SK-N-SH treated with all-trans-retinoic acid at 6 μM for 48 hours (cell line): ENCODE measurements around the gene ANK3.

ENCODE experiments used
- ATAC-seq: fragments of 200-7000 bp; cut with Tn5 transposase; 3 replicates; pipeline ENCODE4 v1.9.1; 2020; ENCODE audit warnings: mild to moderate bottlenecking, moderate library complexity
- ARNTL ChIP-seq: fragments of 450-650 bp; formaldehyde crosslinking; IDR thresholded peaks from 2 replicates; pipeline ENCODE4 v1.5.0; 2020; ENCODE audit warnings: low read depth, mild to moderate bottlenecking, moderate library complexity, borderline replicate concordance
- BACH2 ChIP-seq: fragments of 250-450 bp; sonication (Bioruptor Pico); IDR thresholded peaks from 2 replicates; pipeline ENCODE4 v1.9.0; 2021; ENCODE audit warnings: mild to moderate bottlenecking, borderline replicate concordance
- CSDC2 ChIP-seq: fragments of 250-450 bp; sonication (Bioruptor Pico); IDR thresholded peaks from 2 replicates; pipeline ENCODE4 v1.5.0; 2020; ENCODE audit warnings: mild to moderate bottlenecking, moderate library complexity
- CSRNP3 ChIP-seq: fragments of 250-450 bp; sonication (Bioruptor Pico); IDR thresholded peaks from 2 replicates; pipeline ENCODE4 v1.5.1; 2021; ENCODE audit warnings: mild to moderate bottlenecking, moderate library complexity
- ESRRG ChIP-seq: fragments of 250-450 bp; sonication (Bioruptor Pico); IDR thresholded peaks from 2 replicates; pipeline ENCODE4 v1.6.1; 2021; ENCODE audit warnings: mild to moderate bottlenecking
- GLIS3 ChIP-seq: fragments of 250-450 bp; sonication (Bioruptor Pico); IDR thresholded peaks from 2 replicates; pipeline ENCODE4 v1.5.0; 2020; ENCODE audit warnings: mild to moderate bottlenecking, moderate library complexity
- ISL1 ChIP-seq: fragments of 250-450 bp; sonication (Bioruptor Pico); IDR thresholded peaks from 2 replicates; pipeline ENCODE4 v2.1.2; 2022; ENCODE audit warnings: mild to moderate bottlenecking, moderate library complexity
- PPARA ChIP-seq: fragments of 250-450 bp; sonication (Bioruptor Pico); IDR thresholded peaks from 2 replicates; pipeline ENCODE4 v1.5.0; 2020; ENCODE audit warnings: mild to moderate bottlenecking, borderline replicate concordance
- RARB ChIP-seq: fragments of 250-450 bp; sonication (Bioruptor Pico); IDR thresholded peaks from 2 replicates; pipeline ENCODE4 v1.8.0; 2021; ENCODE audit warnings: mild to moderate bottlenecking, moderate library complexity
- SNAI2 ChIP-seq: fragments of 250-450 bp; sonication (Bioruptor Pico); IDR thresholded peaks from 2 replicates; pipeline ENCODE4 v1.5.0; 2020; ENCODE audit warnings: mild to moderate bottlenecking, moderate library complexity
- TCF4 ChIP-seq: fragments of 250-450 bp; sonication (Bioruptor Pico); IDR thresholded peaks from 2 replicates; pipeline ENCODE4 v1.8.0; 2021; ENCODE audit warnings: mild to moderate bottlenecking, moderate library complexity, borderline replicate concordance
- TOX ChIP-seq: fragments of 250-450 bp; sonication (Bioruptor Pico); IDR thresholded peaks from 2 replicates; pipeline ENCODE4 v1.8.0; 2021; ENCODE audit warnings: mild to moderate bottlenecking, moderate library complexity, borderline replicate concordance
- ZC3H10 ChIP-seq: fragments of 250-450 bp; sonication (Bioruptor Pico); IDR thresholded peaks from 2 replicates; pipeline ENCODE4 v1.5.1; 2021; ENCODE audit warnings: mild to moderate bottlenecking, moderate library complexity
- ZFP3 ChIP-seq: fragments of 250-450 bp; sonication (Bioruptor Pico); IDR thresholded peaks from 2 replicates; pipeline ENCODE4 v1.5.0; 2020; ENCODE audit warnings: mild to moderate bottlenecking, moderate library complexity
- ZFP30 ChIP-seq: fragments of 450-650 bp; formaldehyde crosslinking; IDR thresholded peaks from 2 replicates; pipeline ENCODE4 v1.5.0; 2022; ENCODE audit warnings: mild to moderate bottlenecking, moderate library complexity
- ZNF565 ChIP-seq: fragments of 450-650 bp; formaldehyde crosslinking; conservative IDR thresholded peaks from 2 replicates; pipeline ENCODE4 v1.5.0; 2020; ENCODE audit warnings: low read depth, mild to moderate bottlenecking, moderate library complexity
- ZNF70 ChIP-seq: fragments of 450-650 bp; formaldehyde crosslinking; IDR thresholded peaks from 2 replicates; pipeline ENCODE4 v1.5.0; 2020; ENCODE audit warnings: mild to moderate bottlenecking, moderate library complexity
- ZNF8 ChIP-seq: fragments of 450-650 bp; formaldehyde crosslinking; IDR thresholded peaks from 2 replicates; pipeline ENCODE4 v1.5.0; 2020; ENCODE audit warnings: mild to moderate bottlenecking, moderate library complexity
- TF ChIP-seq, protein P1 (sequence below): fragments of 250-450 bp; sonication (Bioruptor Pico); IDR thresholded peaks from 2 replicates; pipeline ENCODE4 v1.5.0; 2020; ENCODE audit warnings: mild to moderate bottlenecking, moderate library complexity
- TF ChIP-seq, protein P2 (sequence below): fragments of 250-450 bp; sonication (Bioruptor Pico); IDR thresholded peaks from 2 replicates; pipeline ENCODE4 v1.8.0; 2021; ENCODE audit warnings: low read depth, mild to moderate bottlenecking, moderate library complexity, borderline replicate concordance
- TF ChIP-seq, protein P3 (sequence below): fragments of 250-450 bp; sonication (Bioruptor Pico); IDR thresholded peaks from 2 replicates; pipeline ENCODE4 v1.5.1; 2020; ENCODE audit warnings: low read depth, mild to moderate bottlenecking, moderate library complexity
- TF ChIP-seq, protein P4 (sequence below): fragments of 250-450 bp; sonication (Bioruptor Pico); IDR thresholded peaks from 2 replicates; pipeline ENCODE4 v1.8.0; 2020; ENCODE audit warnings: mild to moderate bottlenecking, moderate library complexity, borderline replicate concordance

Gene ANK3

GRCh38 chr10:60338786-60339185, 50.9 kb downstream of the ANK3 start:
- no peak for TF ChIP-seq BACH2 (CRISPR knock-in tag)
- no peak for TF ChIP-seq ZNF8
- TF ChIP-seq ZFP30: no peak
- TF ChIP-seq ZNF565 (CRISPR knock-in tag): no peak
- TF ChIP-seq ESRRG (CRISPR knock-in tag): no peak
- TF ChIP-seq ZFP3 (CRISPR knock-in tag): no peak
- TF ChIP-seq SNAI2: no peak
- TF ChIP-seq CSDC2 (CRISPR knock-in tag): no peak
- TF ChIP-seq, protein P1, sequence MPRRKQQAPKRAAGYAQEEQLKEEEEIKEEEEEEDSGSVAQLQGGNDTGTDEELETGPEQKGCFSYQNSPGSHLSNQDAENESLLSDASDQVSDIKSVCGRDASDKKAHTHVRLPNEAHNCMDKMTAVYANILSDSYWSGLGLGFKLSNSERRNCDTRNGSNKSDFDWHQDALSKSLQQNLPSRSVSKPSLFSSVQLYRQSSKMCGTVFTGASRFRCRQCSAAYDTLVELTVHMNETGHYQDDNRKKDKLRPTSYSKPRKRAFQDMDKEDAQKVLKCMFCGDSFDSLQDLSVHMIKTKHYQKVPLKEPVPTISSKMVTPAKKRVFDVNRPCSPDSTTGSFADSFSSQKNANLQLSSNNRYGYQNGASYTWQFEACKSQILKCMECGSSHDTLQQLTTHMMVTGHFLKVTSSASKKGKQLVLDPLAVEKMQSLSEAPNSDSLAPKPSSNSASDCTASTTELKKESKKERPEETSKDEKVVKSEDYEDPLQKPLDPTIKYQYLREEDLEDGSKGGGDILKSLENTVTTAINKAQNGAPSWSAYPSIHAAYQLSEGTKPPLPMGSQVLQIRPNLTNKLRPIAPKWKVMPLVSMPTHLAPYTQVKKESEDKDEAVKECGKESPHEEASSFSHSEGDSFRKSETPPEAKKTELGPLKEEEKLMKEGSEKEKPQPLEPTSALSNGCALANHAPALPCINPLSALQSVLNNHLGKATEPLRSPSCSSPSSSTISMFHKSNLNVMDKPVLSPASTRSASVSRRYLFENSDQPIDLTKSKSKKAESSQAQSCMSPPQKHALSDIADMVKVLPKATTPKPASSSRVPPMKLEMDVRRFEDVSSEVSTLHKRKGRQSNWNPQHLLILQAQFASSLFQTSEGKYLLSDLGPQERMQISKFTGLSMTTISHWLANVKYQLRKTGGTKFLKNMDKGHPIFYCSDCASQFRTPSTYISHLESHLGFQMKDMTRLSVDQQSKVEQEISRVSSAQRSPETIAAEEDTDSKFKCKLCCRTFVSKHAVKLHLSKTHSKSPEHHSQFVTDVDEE (CRISPR knock-in tag): no peak
- TF ChIP-seq GLIS3 (CRISPR knock-in tag): no peak
- no peak for TF ChIP-seq ZNF70 (CRISPR knock-in tag)
- TF ChIP-seq, protein P2, sequence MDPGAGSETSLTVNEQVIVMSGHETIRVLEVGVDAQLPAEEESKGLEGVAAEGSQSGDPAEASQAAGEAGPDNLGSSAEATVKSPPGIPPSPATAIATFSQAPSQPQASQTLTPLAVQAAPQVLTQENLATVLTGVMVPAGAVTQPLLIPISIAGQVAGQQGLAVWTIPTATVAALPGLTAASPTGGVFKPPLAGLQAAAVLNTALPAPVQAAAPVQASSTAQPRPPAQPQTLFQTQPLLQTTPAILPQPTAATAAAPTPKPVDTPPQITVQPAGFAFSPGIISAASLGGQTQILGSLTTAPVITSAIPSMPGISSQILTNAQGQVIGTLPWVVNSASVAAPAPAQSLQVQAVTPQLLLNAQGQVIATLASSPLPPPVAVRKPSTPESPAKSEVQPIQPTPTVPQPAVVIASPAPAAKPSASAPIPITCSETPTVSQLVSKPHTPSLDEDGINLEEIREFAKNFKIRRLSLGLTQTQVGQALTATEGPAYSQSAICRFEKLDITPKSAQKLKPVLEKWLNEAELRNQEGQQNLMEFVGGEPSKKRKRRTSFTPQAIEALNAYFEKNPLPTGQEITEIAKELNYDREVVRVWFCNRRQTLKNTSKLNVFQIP: no peak
- TF ChIP-seq ZC3H10: no peak
- no peak for TF ChIP-seq ISL1 (CRISPR knock-in tag)
- TF ChIP-seq, protein P3, sequence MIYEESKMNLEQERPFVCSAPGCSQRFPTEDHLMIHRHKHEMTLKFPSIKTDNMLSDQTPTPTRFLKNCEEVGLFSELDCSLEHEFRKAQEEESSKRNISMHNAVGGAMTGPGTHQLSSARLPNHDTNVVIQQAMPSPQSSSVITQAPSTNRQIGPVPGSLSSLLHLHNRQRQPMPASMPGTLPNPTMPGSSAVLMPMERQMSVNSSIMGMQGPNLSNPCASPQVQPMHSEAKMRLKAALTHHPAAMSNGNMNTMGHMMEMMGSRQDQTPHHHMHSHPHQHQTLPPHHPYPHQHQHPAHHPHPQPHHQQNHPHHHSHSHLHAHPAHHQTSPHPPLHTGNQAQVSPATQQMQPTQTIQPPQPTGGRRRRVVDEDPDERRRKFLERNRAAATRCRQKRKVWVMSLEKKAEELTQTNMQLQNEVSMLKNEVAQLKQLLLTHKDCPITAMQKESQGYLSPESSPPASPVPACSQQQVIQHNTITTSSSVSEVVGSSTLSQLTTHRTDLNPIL (CRISPR knock-in tag): no peak
- no peak for TF ChIP-seq RARB (CRISPR knock-in tag)
- TF ChIP-seq PPARA (CRISPR knock-in tag): no peak
- no peak for TF ChIP-seq TOX (CRISPR knock-in tag)
- TF ChIP-seq, protein P4, sequence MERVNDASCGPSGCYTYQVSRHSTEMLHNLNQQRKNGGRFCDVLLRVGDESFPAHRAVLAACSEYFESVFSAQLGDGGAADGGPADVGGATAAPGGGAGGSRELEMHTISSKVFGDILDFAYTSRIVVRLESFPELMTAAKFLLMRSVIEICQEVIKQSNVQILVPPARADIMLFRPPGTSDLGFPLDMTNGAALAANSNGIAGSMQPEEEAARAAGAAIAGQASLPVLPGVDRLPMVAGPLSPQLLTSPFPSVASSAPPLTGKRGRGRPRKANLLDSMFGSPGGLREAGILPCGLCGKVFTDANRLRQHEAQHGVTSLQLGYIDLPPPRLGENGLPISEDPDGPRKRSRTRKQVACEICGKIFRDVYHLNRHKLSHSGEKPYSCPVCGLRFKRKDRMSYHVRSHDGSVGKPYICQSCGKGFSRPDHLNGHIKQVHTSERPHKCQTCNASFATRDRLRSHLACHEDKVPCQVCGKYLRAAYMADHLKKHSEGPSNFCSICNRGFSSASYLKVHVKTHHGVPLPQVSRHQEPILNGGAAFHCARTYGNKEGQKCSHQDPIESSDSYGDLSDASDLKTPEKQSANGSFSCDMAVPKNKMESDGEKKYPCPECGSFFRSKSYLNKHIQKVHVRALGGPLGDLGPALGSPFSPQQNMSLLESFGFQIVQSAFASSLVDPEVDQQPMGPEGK (CRISPR knock-in tag): no peak
- ATAC-seq: no peak

DNA sequence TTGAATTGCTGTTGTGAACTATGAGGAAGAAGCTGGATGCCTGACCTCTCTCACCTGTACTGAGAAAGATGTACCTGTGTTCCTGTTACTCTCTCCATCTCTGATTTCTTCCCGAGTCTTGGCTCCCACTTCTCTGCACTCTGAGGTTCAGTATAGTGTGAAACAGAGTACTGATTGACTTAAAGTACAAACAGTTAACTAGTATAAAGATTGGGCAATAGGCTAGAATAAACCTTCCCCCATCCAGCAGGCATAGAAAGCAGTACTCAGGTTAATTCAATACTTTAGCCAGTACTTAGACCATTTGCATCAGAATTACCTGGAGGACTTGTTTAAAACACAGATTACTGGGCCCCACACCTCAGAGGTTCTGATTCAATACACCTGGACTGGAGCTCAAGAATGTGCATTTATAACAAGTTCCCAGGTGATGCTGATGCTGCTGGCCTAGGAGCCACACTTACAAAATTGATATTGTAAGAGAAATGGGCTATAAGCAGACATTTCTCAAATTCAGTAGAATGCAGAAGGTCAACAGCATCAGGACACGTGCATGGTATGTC, 51.6 kb downstream of the ANK3 start:
- no peak for ATAC-seq

More for the DNA sequence above, 51.6 kb downstream of the ANK3 start:
- TF ChIP-seq ZFP30 (no peak), BACH2 (CRISPR knock-in tag) (no peak), ESRRG (CRISPR knock-in tag) (no peak), GLIS3 (CRISPR knock-in tag) (no peak), TCF4 (CRISPR knock-in tag) (no peak), CSRNP3 (CRISPR knock-in tag) (no peak), CSDC2 (CRISPR knock-in tag) (no peak), ZC3H10 (no peak), ZNF70 (CRISPR knock-in tag) (no peak), PPARA (CRISPR knock-in tag) (no peak), ARNTL (CRISPR knock-in tag) (no peak), TOX (CRISPR knock-in tag) (no peak), RARB (CRISPR knock-in tag) (no peak), SNAI2 (no peak), ZNF8 (no peak), ISL1 (CRISPR knock-in tag) (no peak)
- TF ChIP-seq, protein P1 (CRISPR knock-in tag): no peak
- TF ChIP-seq, protein P3 (CRISPR knock-in tag): no peak
